ENCODE results near the gene GSG1L. TPM values are rescaled to one million over a fixed set of nuclear protein-coding genes. Genes with fewer than 3 reads are reported as not detected.
A peak's percentile ranks its signal among the peaks of the same experiment; 100 is the strongest.
"Not testable (repeated sequence)": the region's sequence is repeated elsewhere in the genome, so short reads cannot be mapped to it uniquely, and the experiment has no call there.

The GSG1L gene
- total RNA-seq, 1 donor = not detected

- Histone ChIP-seq H4K20me1 (ENCODE audit: insufficient read depth, low read length) (no peaks in the 10 kb centered on the region), H3K36me3 (ENCODE audit: insufficient read depth, low read length) (no peaks in the 10 kb centered on the region), H3K4me3 (ENCODE audit: insufficient read depth, low read length) (no peak overlapping the region), H3K9me3 (ENCODE audit: low read depth, low read length) (peaks cover 2% of the 10 kb centered on the region), H3K27ac (ENCODE audit: low read depth, low read length) (no peak overlapping the region), H3K4me2 (ENCODE audit: insufficient read depth, low read length) (no peak overlapping the region), H3K27me3 (ENCODE audit: insufficient read depth, low read length) (no peaks in the 10 kb centered on the region), H3K4me1 (ENCODE audit: insufficient read depth, low read length) (no peaks in the 10 kb centered on the region), H2AFZ (ENCODE audit: low read length) (no peak overlapping the region), H3K79me2 (ENCODE audit: insufficient read depth, low read length) (no peaks in the 10 kb centered on the region)
- no peak for TF ChIP-seq CTCF (IDR thresholded peaks at IDR 0.05; ENCODE audit: extremely low read depth, low read depth, low read length)
- peak; percentile 72 for DNase-seq (ENCODE audit: insufficient read length, low spot score, missing footprints)
Measured at GRCh38 chr16:27879601-27880247, 183.8 kb downstream of the GSG1L start.

GRCh38 chr16:27872627-27873026 lies 190.9 kb downstream of the GSG1L start:
- H2AFZ ChIP-seq (ENCODE audit: low read length); H3K27ac ChIP-seq (ENCODE audit: low read depth, low read length); H3K9me3 ChIP-seq (ENCODE audit: low read depth, low read length); H4K20me1 ChIP-seq (ENCODE audit: insufficient read depth, low read length); H3K79me2 ChIP-seq (ENCODE audit: insufficient read depth, low read length); H3K36me3 ChIP-seq (ENCODE audit: insufficient read depth, low read length); H3K4me3 ChIP-seq (ENCODE audit: insufficient read depth, low read length); DNase-seq (ENCODE audit: insufficient read length, low spot score, missing footprints); H3K27me3 ChIP-seq (ENCODE audit: insufficient read depth, low read length); H3K4me1 ChIP-seq (ENCODE audit: insufficient read depth, low read length); H3K4me2 ChIP-seq (ENCODE audit: insufficient read depth, low read length): not testable (repeated sequence)

GRCh38 chr16:27870116-27870798 lies 193.3 kb downstream of the GSG1L start:
- Histone ChIP-seq H3K4me1 (ENCODE audit: insufficient read depth, low read length) (no peaks in the 10 kb centered on the region), H4K20me1 (ENCODE audit: insufficient read depth, low read length) (no peaks in the 10 kb centered on the region), H3K9me3 (ENCODE audit: low read depth, low read length) (peaks cover 2% of the 10 kb centered on the region), H3K79me2 (ENCODE audit: insufficient read depth, low read length) (no peaks in the 10 kb centered on the region), H2AFZ (ENCODE audit: low read length) (no peak overlapping the region), H3K27me3 (ENCODE audit: insufficient read depth, low read length) (no peaks in the 10 kb centered on the region), H3K36me3 (ENCODE audit: insufficient read depth, low read length) (no peaks in the 10 kb centered on the region), H3K4me3 (ENCODE audit: insufficient read depth, low read length) (no peak overlapping the region), H3K4me2 (ENCODE audit: insufficient read depth, low read length) (no peak overlapping the region), H3K27ac (ENCODE audit: low read depth, low read length) (no peak overlapping the region)
- no peak for TF ChIP-seq CTCF (IDR thresholded peaks at IDR 0.05; ENCODE audit: extremely low read depth, low read depth, low read length)
- peak; percentile 71 for DNase-seq (ENCODE audit: insufficient read length, low spot score, missing footprints)

- H3K4me2 ChIP-seq (ENCODE audit: insufficient read depth, low read length) = no peak overlapping the region
- H3K9me3 ChIP-seq (ENCODE audit: low read depth, low read length) = no peaks in the 10 kb centered on the region
- no peak overlapping the region for H2AFZ ChIP-seq (ENCODE audit: low read length)
- no peak for DNase-seq (ENCODE audit: insufficient read length, low spot score, missing footprints)
- H3K79me2 ChIP-seq (ENCODE audit: insufficient read depth, low read length) = no peaks in the 10 kb centered on the region
- H3K36me3 ChIP-seq (ENCODE audit: insufficient read depth, low read length) = no peaks in the 10 kb centered on the region
- H4K20me1 ChIP-seq (ENCODE audit: insufficient read depth, low read length) = no peaks in the 10 kb centered on the region
- TF ChIP-seq CTCF (IDR thresholded peaks at IDR 0.05; ENCODE audit: extremely low read depth, low read depth, low read length) = no peak
- no peaks in the 10 kb centered on the region for H3K4me1 ChIP-seq (ENCODE audit: insufficient read depth, low read length)
- no peaks in the 10 kb centered on the region for H3K27me3 ChIP-seq (ENCODE audit: insufficient read depth, low read length)
- H3K27ac ChIP-seq (ENCODE audit: low read depth, low read length) = no peak overlapping the region
- H3K4me3 ChIP-seq (ENCODE audit: insufficient read depth, low read length) = no peak overlapping the region
Measured at GRCh38 chr16:27869411-27869810, 194.1 kb downstream of the GSG1L start.

All from osteoblast (primary cell).